SKM-1 treated with dmso at 0.1 percent for 144 hours (cell line): ENCODE measurements around the gene ADSS1.
A peak's percentile ranks its signal among the peaks of the same experiment; 100 is the strongest.

Source experiments
- DNase-seq: peaks from one replicate; lab custom pipeline; 2025; ENCODE audit not compliant: unreplicated experiment; lab: John Stamatoyannopoulos, UW

Gene ADSS1

DNA sequence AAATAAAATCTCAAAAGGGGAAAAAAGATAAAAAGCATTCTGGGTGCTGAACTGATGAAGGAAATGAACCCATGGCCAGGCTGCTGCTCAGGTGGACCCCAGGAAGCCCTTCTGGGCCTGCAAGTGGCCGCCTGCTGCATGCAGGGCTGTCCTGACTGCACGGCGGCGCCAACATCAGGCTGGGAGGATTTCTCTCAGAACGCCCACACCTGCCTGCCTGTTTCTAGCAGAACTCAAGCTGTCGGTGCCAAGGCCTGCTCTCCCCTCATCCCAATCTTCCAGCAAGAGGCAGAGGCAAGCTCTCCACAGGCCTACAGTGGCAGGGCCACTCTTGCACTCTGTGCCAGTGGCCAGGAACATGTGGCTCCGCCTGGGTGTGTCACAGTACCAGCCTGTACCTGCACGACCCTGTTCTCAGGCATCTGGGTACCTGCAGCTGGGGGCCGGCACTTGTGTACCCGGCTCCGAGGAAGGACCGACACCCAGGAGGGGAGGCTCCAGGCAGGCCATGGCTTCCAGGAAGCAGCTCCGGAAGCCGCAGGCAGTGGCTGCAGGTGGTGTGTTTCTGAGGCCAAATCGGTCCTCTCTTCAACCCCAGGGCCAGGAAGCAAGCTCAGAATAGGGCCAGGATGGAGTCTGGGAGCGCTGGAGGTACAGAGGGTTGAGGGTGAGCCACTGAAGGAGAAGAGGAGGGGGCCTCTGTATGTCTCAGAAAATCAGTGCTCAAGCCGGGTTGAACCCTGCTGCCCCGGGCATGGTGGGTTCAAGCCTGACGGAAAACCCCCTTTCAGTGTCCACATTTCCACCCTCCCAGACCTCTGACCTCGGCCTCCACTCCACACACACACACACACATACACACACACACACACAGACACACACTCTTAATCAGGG, 37.2 kb upstream of the ADSS1 start:
- DNase-seq: no peak

DNA sequence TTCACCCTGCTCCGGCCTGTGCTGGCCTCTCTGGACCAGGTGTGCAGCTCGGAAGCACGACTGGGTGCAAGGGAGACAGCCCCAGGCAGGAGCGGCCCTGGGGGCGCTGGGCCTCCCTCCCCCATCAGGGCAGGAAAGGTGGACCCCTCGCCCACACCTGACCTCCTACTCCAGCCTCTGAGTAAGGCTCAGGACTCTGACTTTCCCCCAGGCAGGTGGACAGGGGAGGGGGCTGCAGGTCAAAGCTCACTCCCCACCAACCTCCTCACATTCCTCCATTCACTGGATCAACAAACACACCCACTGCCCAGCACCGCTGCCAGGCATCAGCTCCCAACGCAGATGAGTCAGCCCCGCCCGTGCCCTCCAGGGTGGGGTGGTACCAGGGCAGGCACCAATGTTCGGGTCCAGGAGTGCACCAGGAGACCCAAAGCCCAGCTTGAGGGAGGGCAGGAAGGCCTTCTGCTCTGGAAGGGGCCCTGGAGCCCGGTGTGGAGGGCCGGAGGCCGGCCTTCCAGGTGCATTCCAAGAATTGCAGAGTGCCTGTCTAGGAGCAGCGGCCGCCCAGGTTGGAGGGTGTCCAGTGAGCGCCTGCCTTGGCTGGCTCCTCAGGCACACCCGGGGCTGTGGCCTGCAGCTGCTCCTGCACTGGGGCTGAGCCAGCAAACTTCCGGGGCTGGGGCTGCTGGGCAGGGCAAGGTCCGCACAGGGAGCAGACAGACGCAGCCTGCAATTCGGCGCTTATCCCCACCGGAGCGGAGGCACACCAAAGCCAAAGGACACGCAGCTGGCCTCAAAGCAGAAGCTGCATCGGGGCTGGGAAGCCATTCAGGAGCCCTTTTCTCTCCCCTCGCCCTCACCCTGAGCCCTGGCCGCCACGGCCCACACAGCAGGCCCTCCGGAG, 36.2 kb upstream of the ADSS1 start:
- no peak for DNase-seq

DNA sequence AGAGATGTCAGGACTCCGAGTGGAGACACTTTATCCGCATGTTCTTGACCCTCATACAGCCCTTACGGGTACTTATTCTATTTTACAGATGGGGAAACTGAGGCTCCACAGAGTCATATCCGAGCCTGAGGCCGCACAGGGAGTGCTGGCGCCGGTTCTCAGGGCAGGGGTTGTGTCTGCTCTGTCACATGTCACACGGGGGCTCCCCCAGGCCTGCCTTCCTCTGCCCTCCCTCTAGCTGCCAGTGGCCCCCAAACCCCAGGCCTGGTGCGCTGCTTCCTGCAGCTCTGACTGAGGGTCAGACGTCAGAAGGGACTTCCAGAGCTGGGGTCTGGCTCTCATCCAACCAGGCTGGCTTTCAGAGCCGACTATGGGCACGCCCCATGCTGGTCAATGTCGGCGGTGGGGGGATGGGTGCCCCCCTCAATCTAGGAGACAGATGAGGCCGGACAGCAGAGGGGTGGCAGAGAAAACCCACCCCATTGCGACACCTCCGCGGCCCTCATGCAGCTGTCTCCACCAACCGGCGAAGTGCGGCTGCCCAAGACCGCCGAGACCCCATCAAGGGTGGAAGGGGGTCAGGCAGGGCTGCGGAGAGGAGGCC, 35.4 kb upstream of the ADSS1 start:
- DNase-seq: no peak

DNA sequence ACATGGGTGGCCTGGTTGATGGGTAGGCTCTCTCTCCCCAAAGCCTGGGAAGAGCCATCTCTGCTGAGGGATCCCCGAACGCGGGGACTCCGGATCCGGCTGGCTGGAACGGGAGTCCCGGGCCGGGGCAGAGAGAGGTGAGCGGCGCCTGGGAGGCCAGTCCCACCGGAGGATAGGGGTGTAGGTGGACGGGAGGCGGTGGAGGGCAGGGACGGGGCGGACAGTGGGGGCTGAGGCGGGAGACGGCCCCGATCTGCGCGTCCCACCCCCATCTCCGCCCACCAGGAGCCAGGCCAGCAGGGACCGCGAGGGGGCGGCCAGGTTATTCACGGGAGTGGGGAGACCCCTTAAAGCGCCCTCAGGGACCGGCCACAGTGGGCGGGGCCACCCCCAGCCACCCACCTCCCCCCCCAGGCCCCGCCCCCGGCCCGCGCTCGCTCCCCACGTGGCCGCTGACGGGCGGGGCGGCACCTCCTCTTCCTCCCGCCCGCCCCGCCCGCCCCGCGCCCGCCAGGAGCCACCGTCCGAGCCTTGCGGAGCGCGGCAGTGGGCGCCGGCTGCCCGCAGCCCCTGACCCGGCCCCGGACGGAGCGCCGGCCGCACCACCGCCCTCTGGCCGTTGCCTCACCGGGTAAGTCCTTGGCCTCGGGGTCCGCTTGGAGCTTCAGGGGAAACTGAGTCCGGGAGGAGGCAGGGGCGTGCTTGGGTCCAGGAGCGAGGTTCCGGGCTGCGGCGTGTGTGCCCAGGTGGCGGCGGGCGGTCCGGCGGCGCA, 34.7 kb upstream of the ADSS1 start, which contains the start of gene INF2:
INF2 (plus strand) TSS at position 510 of the 772 bp plus-strand sequence. CDS start 11,748 bp downstream, outside the sequence.
- peak; percentile 19 for DNase-seq

DNA sequence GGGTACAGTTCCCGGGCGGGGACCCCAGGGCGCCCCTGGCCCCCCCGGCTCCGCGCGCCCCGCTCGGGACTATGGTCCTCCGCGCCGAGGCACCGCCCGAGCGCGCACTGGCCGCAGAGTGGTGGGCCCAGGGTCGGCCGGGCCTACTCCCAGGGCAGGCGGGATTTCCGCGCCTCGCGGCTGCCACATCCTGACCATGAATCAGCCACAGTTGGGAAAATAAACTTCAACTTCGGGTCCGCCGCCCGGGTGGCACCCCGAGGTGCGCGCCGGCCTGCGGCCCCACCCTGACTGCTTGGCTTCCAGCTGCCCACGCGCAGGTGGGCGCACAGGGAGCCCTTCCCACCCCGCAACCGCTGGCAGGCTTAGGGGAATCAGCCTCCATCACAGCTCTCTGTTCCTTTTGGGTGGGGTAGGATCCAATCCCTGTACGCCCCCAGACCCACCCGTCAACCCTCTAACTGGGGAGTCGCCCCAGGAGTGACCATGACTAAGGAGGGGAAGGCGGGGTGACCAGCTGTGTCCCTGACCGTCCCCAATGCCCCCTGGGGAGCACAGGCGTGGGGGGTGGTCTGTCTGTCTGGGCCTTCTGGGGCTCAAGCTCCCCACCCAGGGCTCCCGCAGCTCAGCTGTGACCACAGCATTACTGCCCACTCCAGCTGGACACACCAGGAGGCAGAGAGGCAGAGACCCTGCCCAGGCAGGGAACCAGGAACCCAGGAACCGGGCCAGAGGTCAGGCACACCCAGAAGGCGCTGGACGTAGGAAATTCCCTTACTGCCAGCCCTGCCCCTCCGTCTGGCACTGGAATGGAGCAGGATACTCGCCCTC, 33.9 kb upstream of the ADSS1 start:
- DNase-seq: no peak

DNA sequence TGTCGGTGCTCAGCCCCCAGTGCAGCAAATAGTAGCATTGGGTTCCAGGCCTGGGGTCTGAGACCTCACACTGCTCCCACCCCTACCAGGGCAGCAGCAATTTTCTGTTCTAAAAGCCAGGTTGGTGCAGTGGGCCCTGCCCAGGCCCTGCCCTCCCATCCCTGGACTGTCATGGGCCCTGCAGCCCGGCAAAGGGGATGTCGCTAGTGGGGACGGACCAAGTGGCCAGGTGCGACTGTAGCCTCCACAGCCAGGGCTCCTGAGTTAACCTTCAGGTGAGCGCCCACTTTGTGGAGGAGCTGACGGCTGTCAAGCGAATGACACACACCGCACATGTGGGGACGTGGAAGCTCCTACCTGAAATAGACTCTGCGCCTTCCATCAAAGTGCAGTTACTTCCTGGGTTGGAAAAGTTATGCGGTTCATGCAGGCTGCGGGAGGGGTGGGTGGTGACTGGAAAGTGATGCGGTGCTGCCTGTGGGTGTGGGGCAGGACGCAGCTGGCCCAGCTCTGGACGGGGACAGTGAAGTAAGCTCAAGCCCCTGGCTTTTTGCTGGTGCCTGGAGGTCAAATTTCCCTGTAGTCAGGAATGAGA, 33.1 kb upstream of the ADSS1 start:
- no peak for DNase-seq

DNA sequence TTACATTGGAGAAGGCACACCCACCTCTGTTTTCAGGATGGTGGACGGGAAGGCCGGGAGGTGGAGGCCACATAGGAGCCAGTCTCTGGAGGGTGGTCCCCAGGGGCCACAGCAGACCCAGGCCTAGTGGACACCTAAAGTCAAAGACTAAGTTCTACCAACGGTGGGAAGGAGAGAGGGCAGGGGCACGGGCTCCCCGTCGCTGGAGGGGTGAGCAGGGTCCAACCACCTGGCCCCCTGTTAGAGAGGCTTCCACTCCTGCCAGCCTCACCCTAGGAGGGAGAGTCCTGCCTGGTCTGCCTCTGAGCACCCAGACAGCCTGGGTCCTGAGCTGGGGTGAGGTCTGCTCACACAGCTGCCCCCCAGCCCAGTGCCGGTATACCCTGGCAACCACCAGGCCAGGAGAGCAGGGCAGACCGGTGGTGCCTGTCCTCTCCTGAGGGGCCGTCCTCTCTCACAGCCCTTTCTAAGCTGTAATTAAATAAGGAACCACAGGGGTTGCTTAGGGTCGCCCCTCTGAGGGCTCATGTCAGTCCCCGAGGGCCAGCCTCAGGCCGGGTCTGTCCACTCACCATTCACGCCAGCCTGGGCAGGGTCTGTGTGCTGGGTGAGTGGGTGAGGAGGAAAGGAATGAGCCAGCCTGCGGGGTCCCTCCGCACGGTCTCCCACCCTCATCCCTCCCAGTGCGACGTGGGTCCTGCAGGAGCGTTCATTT, 32.3 kb upstream of the ADSS1 start:
- no peak for DNase-seq

DNA sequence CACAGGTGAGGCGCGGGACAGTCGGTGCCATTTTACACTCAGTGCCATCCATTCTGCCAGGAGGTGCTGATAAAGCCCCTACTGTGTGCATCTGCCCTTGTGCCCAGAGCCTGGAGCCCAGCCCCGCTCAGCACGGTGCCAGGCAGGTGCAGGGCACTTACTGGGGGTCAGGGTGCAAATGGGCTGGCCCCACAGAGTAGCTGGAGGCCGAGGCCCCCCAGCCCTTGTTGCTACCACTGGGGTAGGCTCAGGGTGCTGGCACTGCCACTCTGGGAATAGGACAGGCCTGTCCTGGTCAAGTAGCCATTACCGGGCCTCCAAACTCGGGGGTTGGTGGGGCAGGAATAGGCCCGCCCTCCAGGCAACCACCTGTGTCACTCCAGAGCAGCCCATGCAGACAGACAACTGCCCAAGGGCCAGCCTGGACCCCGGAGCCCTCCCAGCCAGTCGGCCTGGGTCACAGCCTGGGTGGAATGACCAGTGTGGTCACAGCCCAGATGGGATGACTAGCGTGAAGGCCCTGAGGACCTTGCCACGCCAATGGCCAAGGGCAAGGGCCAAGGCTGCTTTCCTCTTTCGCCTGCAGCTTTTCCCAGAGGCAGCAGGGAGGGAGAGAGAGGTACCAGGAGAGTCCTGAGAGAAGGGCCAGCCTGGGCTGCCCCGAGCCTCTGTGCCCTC, 31.6 kb upstream of the ADSS1 start:
- DNase-seq: no peak

DNA sequence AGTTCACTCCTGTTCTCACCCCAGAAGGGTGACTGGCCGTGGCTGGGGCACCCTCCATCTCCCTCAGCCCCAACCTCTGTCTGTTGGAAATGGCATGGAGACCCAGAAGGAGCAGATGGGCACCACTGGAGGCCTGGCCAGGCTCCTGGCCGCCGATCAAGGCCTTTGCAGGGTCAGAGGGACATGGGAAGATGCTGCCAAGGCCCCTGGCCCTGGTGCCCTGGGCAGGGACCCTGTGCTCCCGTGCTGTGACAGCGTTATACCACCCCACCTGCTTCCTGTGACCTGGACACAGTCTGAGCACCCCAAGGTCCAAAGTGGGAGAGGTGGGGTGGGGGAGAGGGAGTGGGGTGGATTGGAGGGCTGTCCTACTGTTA, 31.1 kb upstream of the ADSS1 start:
- DNase-seq: no peak

DNA sequence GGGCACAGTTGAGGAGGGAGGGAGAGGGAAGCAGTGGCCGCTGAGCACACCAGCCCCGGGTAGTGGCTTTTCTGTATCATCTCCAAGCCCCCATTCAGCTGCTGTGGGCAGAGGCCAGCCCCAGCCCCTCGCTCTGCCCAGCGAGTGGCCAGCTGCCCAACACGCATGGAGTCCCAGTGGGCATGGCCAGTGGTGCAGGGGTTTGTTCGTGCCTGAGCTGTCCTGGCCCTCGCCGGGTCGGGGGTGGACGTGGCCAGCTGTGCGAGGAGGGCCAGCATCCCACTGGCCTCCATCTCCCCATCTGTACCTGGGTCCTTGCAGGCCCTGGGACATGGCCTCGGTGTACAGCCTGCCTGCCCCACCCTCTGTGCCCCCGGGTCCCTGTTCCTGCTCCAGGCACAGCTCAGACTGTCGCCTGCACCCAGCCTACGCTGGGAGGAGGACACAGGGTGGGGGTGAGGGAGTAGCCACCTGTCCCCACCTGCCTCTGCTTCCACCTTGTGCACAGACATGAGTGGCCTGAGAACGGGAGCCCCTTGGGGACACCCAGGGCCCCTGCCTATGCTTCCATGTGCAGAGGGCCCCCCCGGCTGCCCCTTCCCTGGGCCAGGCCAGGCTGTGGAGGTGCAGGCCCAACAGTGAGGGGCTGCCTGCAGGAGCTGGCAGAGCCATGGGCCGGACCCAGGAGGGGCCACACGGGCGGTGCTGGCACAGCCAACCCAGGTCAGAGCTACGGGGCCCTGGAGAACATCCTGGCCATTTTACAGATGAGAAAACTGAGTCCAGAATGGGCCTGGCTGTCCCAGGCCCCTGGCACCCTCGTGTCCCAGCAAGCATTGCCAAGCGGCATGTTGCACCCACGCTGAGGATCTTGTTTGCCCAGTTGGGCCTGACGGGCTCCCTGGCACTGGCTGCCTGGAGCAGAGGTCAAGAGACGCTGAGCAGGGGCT, 30.3 kb upstream of the ADSS1 start:
- no peak for DNase-seq

DNA sequence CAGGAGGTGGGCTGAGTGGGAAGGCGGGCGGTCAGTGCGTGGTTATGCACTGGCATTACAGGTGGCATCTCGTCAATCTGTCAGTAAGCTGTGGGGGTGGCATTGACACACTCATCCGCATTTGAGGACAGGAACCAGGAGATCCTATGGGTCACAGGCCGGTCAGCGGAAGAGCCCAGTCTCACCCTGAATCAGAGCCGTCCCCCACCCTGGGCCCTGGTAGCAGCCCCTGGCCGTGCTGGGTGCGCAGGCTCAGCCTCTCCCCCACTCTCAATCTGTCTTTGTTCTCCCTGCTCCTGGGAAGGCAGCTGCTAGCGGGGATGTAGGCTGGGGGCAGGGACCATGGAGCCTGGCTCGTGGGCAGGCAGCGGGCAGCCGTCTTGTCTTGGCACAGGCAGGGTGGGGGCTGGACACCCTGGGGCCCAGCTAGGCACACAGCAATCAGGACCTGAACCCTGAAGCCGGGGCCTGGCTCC, 29.5 kb upstream of the ADSS1 start:
- no peak for DNase-seq

DNA sequence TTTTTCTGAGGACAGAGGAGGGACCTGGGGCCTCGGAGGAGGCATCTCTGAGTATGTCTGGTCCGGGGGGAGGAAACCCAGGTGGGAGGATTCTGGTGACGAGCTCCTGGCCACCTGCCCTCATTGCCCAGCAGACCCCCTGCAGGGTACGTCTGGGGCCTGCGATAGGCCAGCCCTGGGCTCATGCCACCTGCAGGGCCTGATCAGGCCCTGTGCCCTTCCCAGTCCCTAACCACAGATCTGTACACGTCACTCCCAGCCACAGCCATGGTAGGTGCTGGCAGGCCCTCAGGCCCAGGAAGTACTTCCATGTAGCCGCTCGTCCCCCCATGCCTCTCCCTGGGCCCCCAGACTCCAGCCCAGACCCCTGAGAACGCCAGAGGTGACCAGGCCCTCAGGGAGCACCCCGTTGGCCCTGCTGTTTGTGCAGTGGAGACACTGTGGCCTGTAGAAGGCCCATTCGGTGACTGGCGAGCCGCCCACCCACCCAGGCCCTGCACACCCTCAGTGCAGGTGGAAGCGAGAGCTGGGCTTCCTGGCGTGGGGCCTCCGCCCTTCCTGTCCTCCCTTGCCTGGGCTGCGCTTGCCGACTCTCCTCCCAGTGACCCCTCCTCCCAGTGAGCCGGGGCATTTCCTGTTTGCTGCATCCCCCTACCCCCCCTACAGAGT, 28.9 kb upstream of the ADSS1 start:
- DNase-seq: no peak

DNA sequence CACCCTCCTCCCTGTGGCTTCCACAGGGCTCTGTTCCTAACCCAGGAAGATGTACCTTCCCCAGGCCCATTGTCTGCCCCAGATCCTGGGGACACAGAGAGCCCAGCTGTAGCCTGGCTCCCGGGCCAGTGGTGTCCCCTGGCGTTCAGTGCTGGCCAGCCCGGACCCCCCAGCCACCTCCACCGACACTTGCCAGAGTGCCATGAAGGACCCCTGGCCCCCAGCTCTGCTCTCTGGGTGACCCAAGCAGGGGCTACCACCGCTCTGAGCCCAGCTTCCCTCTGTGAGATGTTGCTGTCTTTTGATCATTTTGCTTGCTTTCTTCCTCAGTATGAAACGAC, 28.4 kb upstream of the ADSS1 start:
- DNase-seq: no peak

DNA sequence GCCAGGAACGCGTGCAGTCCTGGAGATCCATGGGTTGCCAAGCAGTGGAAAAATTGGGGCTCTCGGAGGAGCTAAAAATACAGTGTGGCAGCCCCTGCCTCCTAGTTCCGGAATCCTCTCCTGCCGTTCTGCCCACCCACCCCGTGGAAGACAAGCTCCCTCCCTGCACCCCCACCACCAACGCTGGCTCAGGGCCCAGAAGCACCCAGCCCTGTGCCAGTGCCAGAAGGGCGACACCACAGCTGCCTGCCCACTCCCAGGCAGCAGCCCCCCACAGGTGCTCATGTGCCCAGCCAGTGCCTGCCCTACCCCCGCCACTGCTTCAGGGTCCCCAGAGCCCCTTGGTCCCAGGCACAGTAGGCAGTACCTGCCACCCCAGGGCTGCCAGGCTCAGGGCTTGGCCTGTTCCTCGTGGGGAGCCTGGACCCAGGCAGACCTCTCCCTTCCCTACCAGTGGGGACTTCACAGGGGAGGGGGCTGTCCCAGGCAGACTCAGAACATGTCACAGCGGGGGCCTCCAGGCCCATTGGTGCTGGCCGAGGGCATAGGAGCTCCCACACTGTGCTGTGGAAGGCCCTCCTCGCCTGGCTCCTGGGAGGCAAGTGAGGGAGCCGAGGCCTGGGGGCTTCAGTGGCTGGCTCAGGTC, 27.2 kb upstream of the ADSS1 start:
- DNase-seq: no peak

DNA sequence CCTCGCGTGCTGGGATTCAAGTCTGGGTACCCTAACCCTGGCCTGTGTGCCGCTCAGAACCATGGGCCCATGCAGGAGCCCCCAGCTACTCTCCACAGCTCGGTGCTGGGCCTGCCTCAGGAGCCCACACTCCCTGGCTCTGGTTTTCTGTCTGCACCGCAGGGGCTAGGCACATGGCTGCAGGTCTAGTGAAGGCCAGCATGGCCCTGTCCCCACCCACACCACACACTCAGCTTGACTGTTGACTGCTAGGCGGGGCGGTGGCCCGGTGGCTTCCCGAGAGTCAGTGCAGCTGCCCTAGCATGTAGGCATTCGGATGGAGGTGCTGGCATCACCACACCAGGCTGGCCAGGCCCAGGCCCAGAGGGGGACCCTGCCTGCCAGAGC, 26.7 kb upstream of the ADSS1 start:
- DNase-seq: no peak

DNA sequence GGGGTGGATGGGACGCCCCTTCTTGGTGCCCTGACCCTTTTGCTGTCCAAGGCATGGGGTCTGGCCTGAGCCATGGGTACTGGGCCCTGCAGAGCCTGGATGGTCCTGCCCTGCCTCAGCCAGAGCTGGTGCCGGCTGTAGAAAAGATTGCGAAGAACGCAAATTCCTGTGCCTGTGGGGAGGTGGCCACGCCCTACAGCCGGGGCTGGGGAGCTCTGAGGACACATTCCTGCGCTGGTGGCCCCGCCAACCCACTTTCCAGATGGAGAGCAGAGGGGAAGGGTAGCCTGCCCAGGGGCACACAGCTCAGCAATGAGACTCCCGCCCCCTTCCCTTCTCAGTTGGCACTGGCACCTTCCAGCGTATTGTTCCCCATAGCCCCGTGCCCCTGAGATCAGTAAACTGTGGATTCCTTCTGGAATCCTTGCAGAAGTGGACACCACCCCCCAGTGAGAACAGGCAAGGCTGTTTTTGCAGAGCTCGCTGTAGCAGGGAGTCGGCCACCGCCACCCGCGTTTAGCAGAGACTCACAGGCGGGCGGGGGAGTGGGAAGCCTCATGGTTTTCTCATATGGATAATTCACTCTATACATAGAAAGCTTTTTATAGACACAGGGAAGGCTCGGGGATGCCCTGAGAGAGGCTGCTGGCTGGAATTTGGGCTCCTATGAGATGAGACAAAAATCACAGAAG, 26.0 kb upstream of the ADSS1 start:
- DNase-seq: no peak
